SK-N-SH (cell line): ENCODE measurements around the gene KCNK5. TPM values are rescaled to one million over a fixed set of nuclear protein-coding genes. Genes with fewer than 3 reads are reported as not detected.

Experiments used
- CTCF ChIA-PET: fragments of 300-600, 350-600 bp; formaldehyde crosslinking; extraction: SDS; loops from one replicate; lab custom pipeline; 2021; lab: Yijun Ruan, JAX
- POLR2A ChIA-PET: fragments of 350-600 bp; sonication (Branson Sonifier 250); formaldehyde crosslinking; extraction: SDS; loops from one replicate; lab custom pipeline; 2020; ENCODE audit warnings: antibody characterized with exemption, inconsistent platforms; lab: Yijun Ruan, JAX
- DNase-seq: peaks from one replicate; pipeline ENCODE4 v3.0.0; 2012
- H2AFZ ChIP-seq: fragments of 200-600 bp; sonication (generic); 2 replicates; pipeline ENCODE4 v1.8.1; 2016; ENCODE audit warnings: antibody characterized with exemption, mild to moderate bottlenecking, low read depth
- H3F3A ChIP-seq: fragments of 200-600 bp; sonication (generic); replicated peaks from 2 replicates; pipeline ENCODE3; 2016; ENCODE audit warnings: antibody characterized with exemption, mild to moderate bottlenecking; ENCODE audit not compliant: insufficient read depth
- H3K27ac ChIP-seq, 2 experiments: fragments of 200-500 bp in 1 of 2; fragments of 200-600 bp in 1 of 2; sonication (Bioruptor generic) in 1 of 2; sonication (generic), shearing (Covaris generic) in 1 of 2; 2 replicates each; pipeline versions ENCODE4 v1.5.1 to v1.6.1; 2014 to 2016; ENCODE audit warnings: low read depth in 2 of 2, inconsistent platforms in 1 of 2, low read length in 1 of 2, mild to moderate bottlenecking in 1 of 2, mixed read lengths in 1 of 2
- H3K27me3 ChIP-seq: fragments of 200-600 bp; sonication (generic), shearing (Covaris generic); 2 replicates; pipeline ENCODE4 v1.6.1; 2016; ENCODE audit warnings: mixed run types; ENCODE audit not compliant: insufficient read depth
- H3K36me3 ChIP-seq, 2 experiments: fragments of 200-500 bp in 1 of 2; fragments of 200-600 bp in 1 of 2; sonication (Bioruptor generic) in 1 of 2; sonication (generic) in 1 of 2; replicated peaks in 1 of 2; 2 replicates each; pipeline versions ENCODE3 to v1.5.1; 2014 to 2016; ENCODE audit warnings: low read length in 1 of 2, mild to moderate bottlenecking in 1 of 2; ENCODE audit not compliant: insufficient read depth in 2 of 2, control insufficient read depth in 1 of 2
- H3K4me1 ChIP-seq, 2 experiments: fragments of 200-500 bp in 1 of 2; fragments of 200-600 bp in 1 of 2; sonication (Bioruptor generic) in 1 of 2; sonication (generic), shearing (Covaris generic) in 1 of 2; 2 replicates each; pipeline versions ENCODE4 v1.5.1 to v1.6.1; 2014 to 2016; ENCODE audit warnings: low read depth in 1 of 2, low read length in 1 of 2, mixed run types in 1 of 2; ENCODE audit not compliant: insufficient read depth in 2 of 2, control insufficient read depth in 1 of 2
- H3K4me2 ChIP-seq: fragments of 200-600 bp; sonication (generic), shearing (Covaris generic); 2 replicates; pipeline ENCODE4 v1.6.1; 2017; ENCODE audit warnings: mixed run types
- H3K4me3 ChIP-seq, 2 experiments: fragments of 200-500 bp in 1 of 2; fragments of 200-600 bp in 1 of 2; sonication (Bioruptor generic) in 1 of 2; sonication (generic), shearing (Covaris generic) in 1 of 2; 2 replicates each; pipeline versions ENCODE4 v1.5.1 to v1.8.1; 2014 to 2016; ENCODE audit warnings: low read depth in 2 of 2, inconsistent platforms in 1 of 2, low read length in 1 of 2, mild to moderate bottlenecking in 1 of 2, mixed read lengths in 1 of 2, moderate library complexity in 1 of 2
- H3K79me2 ChIP-seq: fragments of 200-600 bp; sonication (generic); 2 replicates; pipeline ENCODE4 v1.8.1; 2017; ENCODE audit warnings: mild to moderate bottlenecking; ENCODE audit not compliant: insufficient read depth
- H3K9ac ChIP-seq: fragments of 200-600 bp; sonication (generic); 2 replicates; pipeline ENCODE4 v1.6.1; 2017; ENCODE audit warnings: mixed run types
- H3K9me2 ChIP-seq: fragments of 200-600 bp; sonication (generic); 2 replicates; pipeline ENCODE4 v1.6.1; 2017; ENCODE audit warnings: mixed run types
- H3K9me3 ChIP-seq: fragments of 200-600 bp; sonication (generic); 2 replicates; pipeline ENCODE4 v1.6.1; 2017; ENCODE audit warnings: mixed run types, mild to moderate bottlenecking, moderate library complexity
- H4K20me1 ChIP-seq: fragments of 200-600 bp; sonication (generic); 2 replicates; pipeline ENCODE4 v1.6.1; 2017; ENCODE audit warnings: mild to moderate bottlenecking, mixed run types; ENCODE audit not compliant: insufficient read depth
- CHD2 ChIP-seq: fragments of 150-350 bp; IDR thresholded peaks from 2 replicates; pipeline ENCODE4 v1.6.1; 2018; ENCODE audit warnings: low read length; ENCODE audit not compliant: partially characterized antibody
- MXI1 ChIP-seq: IDR thresholded peaks from 2 replicates; pipeline ENCODE4 v1.6.1; 2012; ENCODE audit warnings: mild to moderate bottlenecking, low read depth, low read length, improper control_type of control experiment
- NRF1 ChIP-seq: IDR thresholded peaks from 2 replicates; pipeline ENCODE4 v1.6.1; 2012; ENCODE audit warnings: low read depth, mild to moderate bottlenecking, low read length
- POLR2AphosphoS5 ChIP-seq: IDR thresholded peaks from 2 replicates; pipeline ENCODE4 v1.6.1; 2012; ENCODE audit warnings: low read depth, low read length
- SMC3 ChIP-seq: IDR thresholded peaks from 2 replicates; pipeline ENCODE4 v1.6.1; 2012; ENCODE audit warnings: low read depth, low read length, improper control_type of control experiment
- TEAD4 ChIP-seq: IDR thresholded peaks from 2 replicates; pipeline ENCODE4 v1.4.0; 2012; ENCODE audit warnings: mild to moderate bottlenecking, borderline replicate concordance; ENCODE audit not compliant: insufficient read depth
- WGBS: methylation state at CpG from one replicate; pipeline ENCODE4 v1.1.6; 2017; ENCODE audit warnings: low lambda C conversion rate; 5-methylcytosine and 5-hydroxymethylcytosine counted together
- polyA plus RNA-seq, 3 experiments: library from polyadenylated mRNA; depleted of rRNA; stranded (reverse); fragments of >200 nt; gene quantifications; 2 replicates each; pipeline ENCODE4 v1.2.3, GENCODE V29; 2012
- TF ChIP-seq, protein P1 (sequence below): IDR thresholded peaks from 2 replicates; pipeline ENCODE4 v1.4.0; 2012; ENCODE audit warnings: low read depth
- TF ChIP-seq, protein P2 (sequence below): fragments of 200-600 bp; sonication (generic); IDR thresholded peaks from 2 replicates; pipeline ENCODE4 v1.6.1; 2017; ENCODE audit warnings: antibody characterized with exemption, mild to moderate bottlenecking, moderate library complexity

The KCNK5 gene
- 0.03 TPM in 1 of 2 replicates, not detected in the other for polyA plus RNA-seq (2012; rRNA removed)
- polyA plus RNA-seq (2012; cell fraction: cytosol; rRNA removed) = 0.03 and 0.05 TPM in 2 replicates
- polyA plus RNA-seq (2012; cell fraction: nucleus; rRNA removed) = 0.04 TPM in 2 replicates

GRCh38 chr6:39228992-39229767 lies at the start of gene KCNK5:
Gene KCNK5, minus strand, starts transcription at chr6:39229475. Its CDS starts 364 bp downstream, at chr6:39229111.
- 10% methylated on average over 9 of the region's 73 CpGs for WGBS

GRCh38 chr6:39276379-39276995 lies 47.2 kb upstream of the KCNK5 start:
- Histone ChIP-seq H3K27ac (no peak overlapping the region), H4K20me1 (no peaks in the 10 kb centered on the region), H3K4me1 (no peaks in the 10 kb centered on the region), H3F3A (no peaks in the 10 kb centered on the region), H3K4me2 (no peak overlapping the region), H3K36me3 (no peaks in the 10 kb centered on the region), H3K9me3 (no peaks in the 10 kb centered on the region), H3K9me2 (no peaks in the 10 kb centered on the region), H2AFZ (no peak overlapping the region), H3K79me2 (no peaks in the 10 kb centered on the region), H3K27me3 (no peaks in the 10 kb centered on the region), H3K9ac (no peak overlapping the region), H3K4me3 (no peak overlapping the region)
- TF ChIP-seq CHD2 = no peak
- TF ChIP-seq, protein P1, sequence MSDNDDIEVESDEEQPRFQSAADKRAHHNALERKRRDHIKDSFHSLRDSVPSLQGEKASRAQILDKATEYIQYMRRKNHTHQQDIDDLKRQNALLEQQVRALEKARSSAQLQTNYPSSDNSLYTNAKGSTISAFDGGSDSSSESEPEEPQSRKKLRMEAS = no peak
- POLR2A ChIA-PET = no interaction called here
- 64% methylated on average over 3 of the region's 3 CpGs for WGBS
- CTCF ChIA-PET = no interaction called here
- no peak for DNase-seq

More at GRCh38 chr6:39228992-39229767, at the start of gene KCNK5:
- Histone ChIP-seq H3K4me1 (peaks cover 0 to 8% of the 10 kb centered on the region in 2 experiments; a peak in 1 of 4 replicates), H3K9ac (no peak within 1 kb of the TSS), H3K4me3 (peak within 1 kb of the TSS; percentile 44 to 49; a peak in 3 of 4 replicates), H3K79me2 (no peaks in the 10 kb centered on the region), H3K4me2 (peak within 1 kb of the TSS; percentile 66; the same call in 1 of the 2 replicates), H4K20me1 (no peaks in the 10 kb centered on the region), H3K36me3 (no peaks in the 10 kb centered on the region), H3K9me3 (no peaks in the 10 kb centered on the region), H3K27ac (no peak within 1 kb of the TSS), H3K27me3 (no peaks in the 10 kb centered on the region), H2AFZ (no peak within 1 kb of the TSS), H3F3A (no peaks in the 10 kb centered on the region), H3K9me2 (no peaks in the 10 kb centered on the region)
- peak; percentile 28; the same call in 1 of the 2 replicates for TF ChIP-seq SMC3
- TF ChIP-seq TEAD4 = no peak
- TF ChIP-seq POLR2AphosphoS5 = no peak
- TF ChIP-seq, protein P2, sequence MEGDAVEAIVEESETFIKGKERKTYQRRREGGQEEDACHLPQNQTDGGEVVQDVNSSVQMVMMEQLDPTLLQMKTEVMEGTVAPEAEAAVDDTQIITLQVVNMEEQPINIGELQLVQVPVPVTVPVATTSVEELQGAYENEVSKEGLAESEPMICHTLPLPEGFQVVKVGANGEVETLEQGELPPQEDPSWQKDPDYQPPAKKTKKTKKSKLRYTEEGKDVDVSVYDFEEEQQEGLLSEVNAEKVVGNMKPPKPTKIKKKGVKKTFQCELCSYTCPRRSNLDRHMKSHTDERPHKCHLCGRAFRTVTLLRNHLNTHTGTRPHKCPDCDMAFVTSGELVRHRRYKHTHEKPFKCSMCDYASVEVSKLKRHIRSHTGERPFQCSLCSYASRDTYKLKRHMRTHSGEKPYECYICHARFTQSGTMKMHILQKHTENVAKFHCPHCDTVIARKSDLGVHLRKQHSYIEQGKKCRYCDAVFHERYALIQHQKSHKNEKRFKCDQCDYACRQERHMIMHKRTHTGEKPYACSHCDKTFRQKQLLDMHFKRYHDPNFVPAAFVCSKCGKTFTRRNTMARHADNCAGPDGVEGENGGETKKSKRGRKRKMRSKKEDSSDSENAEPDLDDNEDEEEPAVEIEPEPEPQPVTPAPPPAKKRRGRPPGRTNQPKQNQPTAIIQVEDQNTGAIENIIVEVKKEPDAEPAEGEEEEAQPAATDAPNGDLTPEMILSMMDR = peak; percentile 26
- TF ChIP-seq MXI1 = peak; percentile 82
- TF ChIP-seq NRF1 = peak; percentile 36; the same call in 1 of the 2 replicates
- ChIA-PET POLR2A (no interaction called here), CTCF (interaction anchor here (0.6 to 3.5 kb wide), 8 partner anchors 10 to 232 kb away, joined by 3 to 22 read pairs (median 4); no protein-coding TSS in a partner anchor)
- peak; percentile 96 for DNase-seq
